ENCODE data around the gene LHPP.

DNA sequence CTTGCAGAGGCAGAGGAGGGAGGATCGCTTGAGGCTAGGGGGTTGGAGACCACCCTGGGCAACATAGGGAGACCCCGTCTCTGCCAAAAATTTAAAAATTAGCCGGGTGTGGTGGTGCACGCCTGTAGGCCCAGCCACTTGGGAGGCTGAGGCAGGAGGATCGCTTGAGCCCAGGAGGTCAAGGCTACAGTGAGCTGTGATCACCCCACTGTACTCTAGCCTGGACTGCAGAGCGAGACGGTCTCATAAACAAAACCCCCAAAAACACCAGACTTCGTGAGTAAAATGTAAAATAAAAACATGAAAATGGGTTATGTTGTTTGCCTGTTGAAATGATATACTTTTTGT, 699 bp downstream of the LHPP start:
- TF ChIP-seq, protein P1, sequence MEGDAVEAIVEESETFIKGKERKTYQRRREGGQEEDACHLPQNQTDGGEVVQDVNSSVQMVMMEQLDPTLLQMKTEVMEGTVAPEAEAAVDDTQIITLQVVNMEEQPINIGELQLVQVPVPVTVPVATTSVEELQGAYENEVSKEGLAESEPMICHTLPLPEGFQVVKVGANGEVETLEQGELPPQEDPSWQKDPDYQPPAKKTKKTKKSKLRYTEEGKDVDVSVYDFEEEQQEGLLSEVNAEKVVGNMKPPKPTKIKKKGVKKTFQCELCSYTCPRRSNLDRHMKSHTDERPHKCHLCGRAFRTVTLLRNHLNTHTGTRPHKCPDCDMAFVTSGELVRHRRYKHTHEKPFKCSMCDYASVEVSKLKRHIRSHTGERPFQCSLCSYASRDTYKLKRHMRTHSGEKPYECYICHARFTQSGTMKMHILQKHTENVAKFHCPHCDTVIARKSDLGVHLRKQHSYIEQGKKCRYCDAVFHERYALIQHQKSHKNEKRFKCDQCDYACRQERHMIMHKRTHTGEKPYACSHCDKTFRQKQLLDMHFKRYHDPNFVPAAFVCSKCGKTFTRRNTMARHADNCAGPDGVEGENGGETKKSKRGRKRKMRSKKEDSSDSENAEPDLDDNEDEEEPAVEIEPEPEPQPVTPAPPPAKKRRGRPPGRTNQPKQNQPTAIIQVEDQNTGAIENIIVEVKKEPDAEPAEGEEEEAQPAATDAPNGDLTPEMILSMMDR (IDR thresholded peaks at IDR 0.05): no peak
- TF ChIP-seq POLR2AphosphoS5 (IDR thresholded peaks at IDR 0.05): no peak
- TF ChIP-seq EP300 (IDR thresholded peaks at IDR 0.05; ENCODE audit: low read depth): no peak
- TF ChIP-seq POLR2A (IDR thresholded peaks at IDR 0.05): no peak

All from transverse colon (tissue), 4 donors.